GM12878 (cell line): Measurements from ENCODE around the gene MCUB.

Experiments used
- FOXK2 ChIP-seq: fragments of 450-650 bp; IDR thresholded peaks from 2 replicates; pipeline ENCODE4 v1.6.1; 2017; ENCODE audit warnings: mild to moderate bottlenecking, moderate library complexity
- HDAC2 ChIP-seq: fragments of 200-600 bp; sonication (generic); IDR thresholded peaks from 2 replicates; pipeline ENCODE4 v1.6.1; 2017
- KAT2A ChIP-seq: conservative IDR thresholded peaks from 2 replicates; pipeline ENCODE4 v1.6.1; 2011; ENCODE audit warnings: low read depth, low read length; ENCODE audit not compliant: control insufficient read depth
- SUZ12 ChIP-seq: fragments of 200-600 bp; sonication (generic); IDR thresholded peaks from one replicate; pipeline ENCODE4 v1.6.1; 2018; ENCODE audit warnings: antibody characterized with exemption, mild to moderate bottlenecking; ENCODE audit not compliant: unreplicated experiment
- TF ChIP-seq, protein P1 (sequence below): fragments of 450-650 bp; IDR thresholded peaks from 2 replicates; pipeline ENCODE4 v1.6.1; 2017; ENCODE audit warnings: borderline replicate concordance

DNA sequence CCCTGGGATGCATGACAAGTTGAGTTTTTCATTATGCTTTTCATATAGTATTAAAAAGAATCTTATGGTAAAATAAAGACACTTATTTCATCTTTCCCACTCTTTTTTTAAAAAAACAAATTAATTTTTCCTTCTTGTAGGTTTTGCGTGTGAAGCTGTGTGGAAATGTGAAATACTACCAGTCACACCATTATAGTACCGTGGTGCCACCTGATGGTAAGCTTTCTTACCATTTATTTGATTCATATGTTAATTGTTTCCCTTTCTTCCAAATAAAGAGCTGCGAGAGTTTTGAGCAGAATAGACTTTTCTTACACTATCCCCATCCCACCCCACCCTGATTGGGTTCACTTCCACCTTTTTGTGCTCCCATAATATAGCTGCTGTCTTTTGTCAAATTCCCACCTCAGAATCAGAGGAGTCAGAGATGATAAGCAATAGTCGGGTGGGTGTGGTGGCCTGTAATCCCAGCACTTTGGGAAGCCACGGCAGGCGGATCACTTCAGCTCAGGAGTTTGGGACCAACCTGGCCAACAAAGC, 98.9 kb downstream of the MCUB start:
- no peak for TF ChIP-seq KAT2A
- TF ChIP-seq FOXK2, result no peak
- no peak for TF ChIP-seq HDAC2
- no peak for TF ChIP-seq SUZ12
- TF ChIP-seq, protein P1, sequence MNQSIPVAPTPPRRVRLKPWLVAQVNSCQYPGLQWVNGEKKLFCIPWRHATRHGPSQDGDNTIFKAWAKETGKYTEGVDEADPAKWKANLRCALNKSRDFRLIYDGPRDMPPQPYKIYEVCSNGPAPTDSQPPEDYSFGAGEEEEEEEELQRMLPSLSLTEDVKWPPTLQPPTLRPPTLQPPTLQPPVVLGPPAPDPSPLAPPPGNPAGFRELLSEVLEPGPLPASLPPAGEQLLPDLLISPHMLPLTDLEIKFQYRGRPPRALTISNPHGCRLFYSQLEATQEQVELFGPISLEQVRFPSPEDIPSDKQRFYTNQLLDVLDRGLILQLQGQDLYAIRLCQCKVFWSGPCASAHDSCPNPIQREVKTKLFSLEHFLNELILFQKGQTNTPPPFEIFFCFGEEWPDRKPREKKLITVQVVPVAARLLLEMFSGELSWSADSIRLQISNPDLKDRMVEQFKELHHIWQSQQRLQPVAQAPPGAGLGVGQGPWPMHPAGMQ, result no peak
